Astrocyte of the cerebellum (primary cell): Measurements from ENCODE around the gene PTGDS.

Experiments
- DNase-seq: peaks from one replicate; pipeline ENCODE4 v3.0.0-alpha.2; 2011; ENCODE audit warnings: low read depth
- H3K4me3 ChIP-seq: 2 replicates; pipeline ENCODE4 v1.5.1; 2011; ENCODE audit warnings: mild to moderate bottlenecking, low read depth, low read length, moderate library complexity
- in situ Hi-C: cut with HindIII; loops from 2 replicates; pipeline ENCODE4 v1.10.0; 2017; ENCODE audit warnings: low sequenced_read_pairs
- TF ChIP-seq, protein P1 (sequence below): IDR thresholded peaks from 2 replicates; pipeline ENCODE4 v1.5.1; 2012; ENCODE audit warnings: low read length, low read depth, moderate library complexity, mild to moderate bottlenecking; ENCODE audit errors: missing control alignments

The PTGDS gene

DNA sequence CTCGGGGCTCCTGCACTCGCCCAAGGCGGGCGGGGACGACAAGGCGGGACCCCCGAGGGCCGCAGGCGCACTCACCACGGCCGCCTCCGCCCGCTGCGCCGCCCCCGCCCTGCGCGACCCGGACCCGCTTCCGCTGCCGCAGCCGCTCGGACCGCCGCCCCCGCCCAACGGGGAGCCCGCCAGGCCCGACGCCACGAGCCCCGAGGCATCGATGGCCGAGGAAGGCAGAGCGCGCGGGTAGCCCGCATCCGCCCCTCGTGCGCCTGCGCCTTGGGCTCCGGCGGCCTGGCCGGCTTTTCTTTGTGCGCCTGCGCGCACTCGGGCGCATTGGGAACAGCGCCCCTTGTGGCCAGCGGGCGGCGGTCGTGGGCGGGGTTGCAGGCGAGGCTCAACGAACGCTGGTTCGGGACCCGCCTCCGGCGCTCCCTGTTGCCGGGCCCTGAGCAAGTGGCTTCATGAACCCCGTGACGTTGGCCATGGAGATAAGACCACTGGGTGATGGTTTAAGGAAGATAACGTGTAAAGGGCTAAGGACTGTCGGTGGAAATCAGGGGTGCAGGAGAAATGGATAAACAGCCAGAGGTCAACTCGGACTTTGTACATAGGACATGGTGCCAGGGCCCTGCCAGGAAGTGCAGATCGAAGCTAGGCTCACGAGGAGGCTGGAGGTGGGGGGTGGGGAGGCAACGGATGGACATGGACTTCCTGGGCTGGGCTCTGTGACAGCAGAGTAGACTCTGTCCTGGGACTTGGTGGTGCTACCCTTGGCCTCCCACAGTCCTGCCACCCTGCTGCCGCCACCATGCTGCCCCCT, 32.6 kb upstream of the PTGDS start, which contains the start of the genes C8G and FBXW5:
Gene C8G (plus strand): TSS at position 725 of the 814 bp plus-strand sequence. CDS start 78 bp downstream, at position 803.
Gene FBXW5 (minus strand): TSS at position 220 of the 814 bp plus-strand sequence. CDS start 655 bp downstream, outside the sequence.
- peak within 1 kb of the TSS; percentile 75 for H3K4me3 ChIP-seq
- TF ChIP-seq, protein P1, sequence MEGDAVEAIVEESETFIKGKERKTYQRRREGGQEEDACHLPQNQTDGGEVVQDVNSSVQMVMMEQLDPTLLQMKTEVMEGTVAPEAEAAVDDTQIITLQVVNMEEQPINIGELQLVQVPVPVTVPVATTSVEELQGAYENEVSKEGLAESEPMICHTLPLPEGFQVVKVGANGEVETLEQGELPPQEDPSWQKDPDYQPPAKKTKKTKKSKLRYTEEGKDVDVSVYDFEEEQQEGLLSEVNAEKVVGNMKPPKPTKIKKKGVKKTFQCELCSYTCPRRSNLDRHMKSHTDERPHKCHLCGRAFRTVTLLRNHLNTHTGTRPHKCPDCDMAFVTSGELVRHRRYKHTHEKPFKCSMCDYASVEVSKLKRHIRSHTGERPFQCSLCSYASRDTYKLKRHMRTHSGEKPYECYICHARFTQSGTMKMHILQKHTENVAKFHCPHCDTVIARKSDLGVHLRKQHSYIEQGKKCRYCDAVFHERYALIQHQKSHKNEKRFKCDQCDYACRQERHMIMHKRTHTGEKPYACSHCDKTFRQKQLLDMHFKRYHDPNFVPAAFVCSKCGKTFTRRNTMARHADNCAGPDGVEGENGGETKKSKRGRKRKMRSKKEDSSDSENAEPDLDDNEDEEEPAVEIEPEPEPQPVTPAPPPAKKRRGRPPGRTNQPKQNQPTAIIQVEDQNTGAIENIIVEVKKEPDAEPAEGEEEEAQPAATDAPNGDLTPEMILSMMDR, result peak; percentile 93
- in situ Hi-C loops, result no loop called here
- peak; percentile 77 for DNase-seq

DNA sequence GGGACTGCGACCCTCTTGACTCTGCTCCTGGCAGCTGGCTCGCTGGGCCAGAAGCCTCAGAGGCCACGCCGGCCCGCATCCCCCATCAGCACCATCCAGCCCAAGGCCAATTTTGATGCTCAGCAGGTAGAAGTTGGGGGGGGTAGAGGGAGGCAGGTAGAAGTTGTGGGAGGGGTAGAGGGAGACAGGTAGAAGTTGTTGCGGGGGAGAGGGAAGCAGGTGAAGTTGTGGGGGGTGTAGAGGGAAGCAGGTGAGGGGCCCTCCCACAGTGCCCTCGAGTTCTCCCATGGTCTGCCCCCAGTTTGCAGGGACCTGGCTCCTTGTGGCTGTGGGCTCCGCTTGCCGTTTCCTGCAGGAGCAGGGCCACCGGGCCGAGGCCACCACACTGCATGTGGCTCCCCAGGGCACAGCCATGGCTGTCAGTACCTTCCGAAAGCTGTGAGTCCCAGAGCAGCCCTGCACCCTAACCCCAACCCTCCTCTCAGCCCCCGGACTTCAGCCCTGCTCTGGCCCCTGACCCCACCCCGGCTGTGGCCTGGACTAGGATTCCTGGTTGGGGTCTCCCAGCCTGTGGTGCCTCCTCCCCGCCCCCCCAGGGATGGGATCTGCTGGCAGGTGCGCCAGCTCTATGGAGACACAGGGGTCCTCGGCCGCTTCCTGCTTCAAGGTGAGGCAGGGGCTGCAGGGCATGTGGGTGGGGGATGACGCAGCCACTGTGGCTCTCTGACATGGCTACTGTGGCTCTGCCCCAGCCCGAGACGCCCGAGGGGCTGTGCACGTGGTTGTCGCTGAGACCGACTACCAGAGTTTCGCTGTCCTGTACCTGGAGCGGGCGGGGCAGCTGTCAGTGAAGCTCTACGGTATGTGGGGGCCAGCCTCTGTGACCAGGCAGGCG, 31.7 kb upstream of the PTGDS start:
- in situ Hi-C loops, result no loop called here
- TF ChIP-seq, protein P1, result no peak
- no peak for DNase-seq
- no peak overlapping the region for H3K4me3 ChIP-seq

DNA sequence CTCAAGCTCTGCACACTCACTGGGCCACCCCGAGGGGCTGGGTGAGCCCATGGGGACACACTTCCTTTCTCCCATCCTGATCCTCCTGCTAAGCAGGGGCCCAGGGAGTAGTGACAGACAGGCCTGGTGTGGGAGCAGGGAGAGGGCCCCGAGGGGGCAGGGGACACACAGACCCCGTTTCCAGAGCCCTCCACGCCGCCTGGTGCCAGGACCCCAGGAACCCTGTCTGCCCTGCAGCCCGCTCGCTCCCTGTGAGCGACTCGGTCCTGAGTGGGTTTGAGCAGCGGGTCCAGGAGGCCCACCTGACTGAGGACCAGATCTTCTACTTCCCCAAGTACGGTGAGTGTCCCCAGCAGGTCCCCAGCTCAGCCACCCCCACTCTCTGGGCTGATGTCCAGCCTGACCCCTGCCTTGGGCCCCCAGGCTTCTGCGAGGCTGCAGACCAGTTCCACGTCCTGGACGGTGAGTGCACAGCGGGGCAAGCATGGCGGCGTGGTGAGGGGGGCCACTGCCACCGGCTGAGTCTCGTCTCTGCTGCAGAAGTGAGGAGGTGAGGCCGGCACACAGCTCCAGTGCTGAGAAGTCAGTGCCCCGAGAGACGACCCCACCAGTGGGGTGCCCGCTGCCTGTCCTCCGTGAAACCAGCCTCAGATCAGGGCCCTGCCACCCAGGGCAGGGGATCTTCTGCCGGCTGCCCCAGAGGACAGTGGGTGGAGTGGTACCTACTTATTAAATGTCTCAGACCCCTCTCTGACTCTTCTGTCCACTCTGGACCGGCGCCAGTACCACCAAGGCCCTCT, 30.9 kb upstream of the PTGDS start:
- in situ Hi-C loops, result no loop called here
- DNase-seq, result no peak

DNA sequence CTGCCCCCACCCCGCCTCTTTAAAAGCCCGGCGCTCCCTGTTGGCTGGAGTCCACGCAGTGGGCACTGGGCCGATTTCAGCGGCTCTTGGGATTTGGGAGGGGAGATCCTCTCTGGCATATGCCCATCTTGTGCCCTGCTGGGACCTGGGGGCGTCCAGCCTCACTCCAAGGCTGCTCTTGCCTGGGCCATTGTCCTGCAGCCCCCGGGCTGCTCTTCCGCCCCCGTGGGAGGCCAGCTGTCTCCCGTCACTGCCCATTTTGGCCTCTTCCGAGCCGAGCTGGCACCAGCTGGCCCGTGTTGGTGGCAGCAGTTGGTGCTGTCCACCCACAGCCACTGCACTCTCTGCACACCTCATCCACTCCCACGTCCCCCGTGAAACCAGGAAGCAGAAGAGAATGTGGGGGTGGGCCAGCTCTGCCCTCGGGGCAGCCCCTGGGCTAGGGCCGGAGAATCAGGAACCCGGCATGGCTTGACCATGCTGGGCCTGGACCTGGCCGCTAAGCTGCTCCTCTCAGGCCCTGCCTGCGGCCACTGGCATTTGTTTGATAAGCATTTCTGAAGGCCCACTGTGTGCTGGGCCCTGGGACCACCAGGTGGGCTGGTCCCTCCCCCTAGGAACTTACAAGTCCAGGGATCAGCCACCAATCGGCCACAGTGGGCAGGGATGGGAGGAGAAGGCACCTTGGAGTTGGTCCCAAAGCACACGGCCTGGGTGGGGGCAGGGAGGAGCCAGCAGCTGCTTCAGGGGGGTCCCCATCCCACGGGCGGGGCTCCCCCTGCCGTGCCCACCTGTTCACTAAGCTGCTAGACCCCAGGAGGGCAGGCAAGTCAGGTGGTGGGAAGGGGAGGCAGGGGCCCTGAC, 30.0 kb upstream of the PTGDS start:
- TF ChIP-seq, protein P1, result no peak
- in situ Hi-C loops, result no loop called here
- H3K4me3 ChIP-seq, result no peak overlapping the region
- no peak for DNase-seq

More for the DNA sequence above, 30.9 kb upstream of the PTGDS start:
- no peak overlapping the region for H3K4me3 ChIP-seq
- TF ChIP-seq, protein P1, result no peak

DNA sequence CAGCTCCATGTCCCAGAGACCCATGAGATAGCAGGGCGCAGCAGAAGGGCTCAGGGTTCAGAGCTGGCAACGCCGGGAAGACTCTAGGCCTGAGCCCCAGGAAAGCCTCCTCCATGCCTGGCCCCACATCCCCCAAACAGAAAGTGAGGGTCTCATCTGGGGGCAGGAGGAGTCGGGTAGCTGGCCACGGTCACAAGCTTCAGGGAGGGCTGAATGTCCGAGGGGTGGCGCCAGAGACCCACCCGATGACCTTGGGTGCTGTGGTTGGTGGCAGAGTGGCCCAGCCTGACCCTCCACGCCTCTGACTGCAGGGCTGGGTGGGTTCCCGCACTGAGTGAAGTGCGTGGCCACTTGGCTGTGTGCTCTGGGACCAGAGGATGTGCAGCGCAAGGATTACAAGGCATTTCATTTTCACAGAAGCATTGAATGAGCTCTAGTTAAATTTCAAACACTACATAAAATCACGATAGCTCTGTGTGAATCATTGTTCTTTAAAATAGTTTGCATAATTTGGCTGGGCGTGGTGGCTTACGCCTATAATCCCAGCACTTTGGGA, 29.3 kb upstream of the PTGDS start:
- H3K4me3 ChIP-seq, result no peak overlapping the region
- TF ChIP-seq, protein P1, result peak; percentile 54
- no peak for DNase-seq
- in situ Hi-C loops, result no loop called here
